BJ (cell line): ENCODE data around the gene ASB15. TPM values are rescaled to one million over a fixed set of nuclear protein-coding genes. Genes with fewer than 3 reads are reported as not detected.

Experiments used
- CTCF ChIA-PET: fragments of 350-600 bp; formaldehyde crosslinking; extraction: SDS; loops from one replicate; lab custom pipeline; 2021; ENCODE audit warnings: antibody characterized with exemption, inconsistent platforms; lab: Yijun Ruan, JAX
- POLR2A ChIA-PET: fragments of 300-600 bp; sonication (Branson Sonifier 250); formaldehyde crosslinking; extraction: SDS; loops from one replicate; lab custom pipeline; 2021; ENCODE audit warnings: antibody characterized with exemption; lab: Charles Lee
- DNase-seq: peaks from one replicate; pipeline ENCODE4 v3.0.0-alpha.2; 2011; ENCODE audit warnings: low read depth
- H3K27me3 ChIP-seq: 2 replicates; pipeline ENCODE4 v1.6.0; 2011; ENCODE audit warnings: low read length; ENCODE audit not compliant: control insufficient read depth, insufficient read depth
- H3K36me3 ChIP-seq: 2 replicates; pipeline ENCODE4 v1.5.1; 2011; ENCODE audit warnings: low read length; ENCODE audit not compliant: control insufficient read depth, insufficient read depth
- H3K4me3 ChIP-seq: 2 replicates; pipeline ENCODE4 v1.5.1; 2011; ENCODE audit warnings: low read depth, mild to moderate bottlenecking, control low read depth, low read length
- CTCF ChIP-seq: IDR thresholded peaks from 2 replicates; pipeline ENCODE4 v1.5.1; 2011; ENCODE audit warnings: low read depth, mild to moderate bottlenecking, control low read depth, inconsistent platforms, low read length, moderate library complexity; ENCODE audit not compliant: insufficient read depth
- polyA plus RNA-seq: library from polyadenylated mRNA; depleted of rRNA; stranded (reverse); fragments of >200 nt; gene quantifications from 2 replicates; pipeline ENCODE4 v1.2.3, GENCODE V29; 2011

ASB15 gene
- polyA plus RNA-seq, 1 experiment, result not detected

- Histone ChIP-seq H3K27me3 (no peaks in the 10 kb centered on the region), H3K4me3 (no peak overlapping the region), H3K36me3 (no peaks in the 10 kb centered on the region)
- ChIA-PET POLR2A (interaction anchor here (0.6 kb wide), 1 partner anchor 76 kb away, joined by 4 read pairs; no protein-coding TSS in a partner anchor), CTCF (interaction anchor here (0.5 to 0.7 kb wide), 2 partner anchors 29 to 38 kb away, joined by 3 read pairs; no protein-coding TSS in a partner anchor)
- DNase-seq, result no peak
- TF ChIP-seq CTCF, result no peak
Measured at GRCh38 chr7:123673752-123674398, 72.3 kb downstream of the ASB15 start.

GRCh38 chr7:123674399-123675180 lies 73.0 kb downstream of the ASB15 start:
- H3K4me3 ChIP-seq, result no peak overlapping the region
- ChIA-PET POLR2A (interaction anchor here (0.6 kb wide), 2 partner anchors 75 to 194 kb away, joined by 3 to 4 read pairs; no protein-coding TSS in a partner anchor), CTCF (interaction anchor here (0.5 to 0.7 kb wide), 3 partner anchors 8 to 38 kb away, joined by 3 read pairs; no protein-coding TSS in a partner anchor)
- peak; percentile 45 for DNase-seq
- H3K27me3 ChIP-seq, result no peaks in the 10 kb centered on the region
- no peaks in the 10 kb centered on the region for H3K36me3 ChIP-seq
- TF ChIP-seq CTCF, result no peak

- POLR2A ChIA-PET, result no interaction called here
- CTCF ChIA-PET, result no interaction called here
Measured at GRCh38 chr7:123675181-123675473, 73.5 kb downstream of the ASB15 start.

GRCh38 chr7:123677061-123677715 lies 75.6 kb downstream of the ASB15 start:
- ChIA-PET POLR2A (no interaction called here), CTCF (interaction anchor here (1.0 to 1.3 kb wide), 2 partner anchors 97 to 189 kb away, joined by 3 to 4 read pairs; no protein-coding TSS in a partner anchor)
- DNase-seq, result no peak
- H3K36me3 ChIP-seq, result no peaks in the 10 kb centered on the region
- no peak overlapping the region for H3K4me3 ChIP-seq
- TF ChIP-seq CTCF, result no peak
- no peaks in the 10 kb centered on the region for H3K27me3 ChIP-seq

More at GRCh38 chr7:123675181-123675473, 73.5 kb downstream of the ASB15 start:
- no peaks in the 10 kb centered on the region for H3K36me3 ChIP-seq
- TF ChIP-seq CTCF, result no peak
- DNase-seq, result peak; percentile 44
- no peak overlapping the region for H3K4me3 ChIP-seq
- no peaks in the 10 kb centered on the region for H3K27me3 ChIP-seq

GRCh38 chr7:123679614-123680013 lies 78.0 kb downstream of the ASB15 start:
- no peaks in the 10 kb centered on the region for H3K27me3 ChIP-seq
- CTCF ChIA-PET, result interaction anchor here (1.4 to 2.4 kb wide), 3 partner anchors 22 to 193 kb away, joined by 3 to 9 read pairs (median 3); no protein-coding TSS in a partner anchor
- DNase-seq, result no peak
- H3K4me3 ChIP-seq, result no peak overlapping the region
- POLR2A ChIA-PET, result no interaction called here
- no peaks in the 10 kb centered on the region for H3K36me3 ChIP-seq
- TF ChIP-seq CTCF, result no peak
